ENCODE data around the gene ADAMTS12. TPM values are rescaled to one million over a fixed set of nuclear protein-coding genes. Genes with fewer than 3 reads are reported as not detected.

ADAMTS12 gene
- polyA plus RNA-seq, 1 experiment: 46.8 TPM

DNA sequence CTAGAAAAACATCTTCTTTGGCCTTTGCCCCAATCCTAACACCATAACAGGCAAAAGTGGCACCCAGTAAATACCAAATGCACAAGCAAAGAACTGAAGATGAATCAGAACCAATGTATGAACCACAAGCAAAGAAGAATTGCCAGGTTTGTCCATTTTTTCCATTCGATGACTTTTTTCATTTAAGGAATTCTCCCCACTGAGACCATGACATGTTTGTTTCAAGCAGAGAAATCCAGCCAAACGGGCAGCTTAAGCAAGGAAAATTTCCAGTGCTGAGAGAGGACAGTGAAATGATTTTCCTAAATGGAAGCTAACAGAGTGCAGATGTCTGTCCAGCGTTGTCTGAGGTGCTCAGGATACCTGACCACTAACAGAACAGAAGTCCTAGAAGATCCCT lies 203.7 kb downstream of the ADAMTS12 start:
- Histone ChIP-seq H3K27me3 (ENCODE audit: control insufficient read depth, insufficient read depth, low read length) (no peaks in the 10 kb centered on the region), H3K9me3 (ENCODE audit: control insufficient read depth, insufficient read depth, low read length) (no peaks in the 10 kb centered on the region; the same call in 1 of the 2 replicates), H3K4me3 (ENCODE audit: low read depth, low read length) (no peak overlapping the region), H3K27ac (ENCODE audit: low read depth, low read length) (no peak overlapping the region)
- ChIA-PET CTCF (interaction anchor here (0.6 kb wide), 1 partner anchor 1105 kb away, joined by 3 read pairs; no protein-coding TSS in a partner anchor), POLR2A (no interaction called here)
- no peak for DNase-seq (ENCODE audit: low read depth, low spot score)
- TF ChIP-seq, protein P1, sequence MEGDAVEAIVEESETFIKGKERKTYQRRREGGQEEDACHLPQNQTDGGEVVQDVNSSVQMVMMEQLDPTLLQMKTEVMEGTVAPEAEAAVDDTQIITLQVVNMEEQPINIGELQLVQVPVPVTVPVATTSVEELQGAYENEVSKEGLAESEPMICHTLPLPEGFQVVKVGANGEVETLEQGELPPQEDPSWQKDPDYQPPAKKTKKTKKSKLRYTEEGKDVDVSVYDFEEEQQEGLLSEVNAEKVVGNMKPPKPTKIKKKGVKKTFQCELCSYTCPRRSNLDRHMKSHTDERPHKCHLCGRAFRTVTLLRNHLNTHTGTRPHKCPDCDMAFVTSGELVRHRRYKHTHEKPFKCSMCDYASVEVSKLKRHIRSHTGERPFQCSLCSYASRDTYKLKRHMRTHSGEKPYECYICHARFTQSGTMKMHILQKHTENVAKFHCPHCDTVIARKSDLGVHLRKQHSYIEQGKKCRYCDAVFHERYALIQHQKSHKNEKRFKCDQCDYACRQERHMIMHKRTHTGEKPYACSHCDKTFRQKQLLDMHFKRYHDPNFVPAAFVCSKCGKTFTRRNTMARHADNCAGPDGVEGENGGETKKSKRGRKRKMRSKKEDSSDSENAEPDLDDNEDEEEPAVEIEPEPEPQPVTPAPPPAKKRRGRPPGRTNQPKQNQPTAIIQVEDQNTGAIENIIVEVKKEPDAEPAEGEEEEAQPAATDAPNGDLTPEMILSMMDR (IDR thresholded peaks at IDR 0.05; ENCODE audit: low read depth, low read length): no peak

DNA sequence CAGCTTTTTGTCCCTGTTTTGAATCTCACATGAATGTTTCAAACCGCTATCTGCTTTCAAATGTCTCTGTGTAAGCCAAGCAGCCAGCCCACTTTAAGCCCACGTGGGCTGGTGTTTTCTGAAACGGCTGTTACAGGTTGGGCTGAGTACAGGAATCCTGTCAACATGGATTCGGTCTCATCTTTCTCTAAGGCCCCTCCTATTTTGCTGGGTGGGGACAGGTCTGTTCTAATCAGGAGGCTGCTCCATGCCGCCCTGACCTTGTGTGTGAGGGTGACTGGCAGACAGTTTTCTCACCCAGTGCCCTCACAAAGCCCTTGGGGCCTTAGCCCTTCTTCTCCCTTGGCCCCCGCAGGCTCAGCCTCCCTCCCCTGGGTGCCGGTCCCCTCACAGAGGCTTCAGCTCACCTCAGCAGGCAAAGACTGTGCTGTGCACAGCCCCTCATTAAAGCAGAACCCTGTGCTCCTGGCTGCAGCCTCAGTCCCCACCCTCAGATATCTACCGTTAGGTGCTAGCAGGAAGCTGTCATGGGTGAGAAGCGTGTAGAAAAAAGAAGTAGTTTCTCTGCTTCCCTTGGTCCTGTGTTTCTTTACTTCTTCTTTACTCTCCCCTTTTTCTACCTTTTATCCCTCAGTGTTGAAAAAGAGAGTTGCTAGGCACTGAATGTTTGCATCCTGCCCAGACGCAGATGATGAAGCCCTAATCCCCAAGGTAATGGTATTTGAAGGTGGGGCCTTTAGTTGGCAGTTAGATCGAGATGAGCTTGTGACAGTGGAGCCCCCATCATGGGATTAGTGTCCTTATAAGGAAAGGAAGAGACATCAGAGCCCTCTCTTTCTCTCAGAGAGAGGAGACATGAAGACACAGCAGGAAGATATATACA lies 205.7 kb downstream of the ADAMTS12 start:
- Histone ChIP-seq H3K9me3 (ENCODE audit: control insufficient read depth, insufficient read depth, low read length) (no peaks in the 10 kb centered on the region; the same call in 1 of the 2 replicates), H3K27ac (ENCODE audit: low read depth, low read length) (no peak overlapping the region), H3K27me3 (ENCODE audit: control insufficient read depth, insufficient read depth, low read length) (no peaks in the 10 kb centered on the region), H3K4me3 (ENCODE audit: low read depth, low read length) (no peak overlapping the region)
- TF ChIP-seq, protein P1 (IDR thresholded peaks at IDR 0.05; ENCODE audit: low read depth, low read length): no peak
- POLR2A ChIA-PET: no interaction called here
- DNase-seq (ENCODE audit: low read depth, low spot score): no peak
- CTCF ChIA-PET: no interaction called here

DNA sequence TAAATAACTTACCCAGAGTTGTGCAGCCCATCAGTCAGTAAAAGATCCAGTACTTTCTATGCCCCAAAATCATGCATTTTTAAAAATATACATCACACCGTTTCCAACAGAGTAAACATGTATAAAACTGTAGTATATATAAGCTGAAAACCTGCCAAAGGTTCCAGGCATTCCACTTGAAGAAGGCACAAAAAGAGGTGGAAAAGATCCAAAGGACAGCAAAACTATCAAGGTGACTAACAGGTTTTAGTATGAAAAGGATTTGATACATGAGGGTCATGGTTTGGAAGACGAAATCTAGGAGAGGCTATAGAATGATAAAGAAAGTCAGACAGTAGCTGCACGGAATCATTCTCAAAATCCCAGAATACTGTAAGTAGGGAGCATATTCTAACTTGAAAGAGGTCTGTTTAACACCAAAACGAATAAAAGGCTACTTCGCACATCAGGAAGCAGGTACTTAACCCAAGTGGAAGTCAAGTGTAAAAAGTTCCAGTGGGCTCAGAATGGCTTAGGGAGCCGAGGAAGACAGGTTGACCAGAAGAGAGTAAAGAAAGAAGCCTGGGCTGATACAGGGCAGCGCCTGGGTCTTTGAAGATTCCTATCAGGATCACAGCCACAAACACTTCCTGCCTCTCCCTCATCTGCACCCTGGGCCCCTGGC lies 207.2 kb downstream of the ADAMTS12 start:
- CTCF ChIA-PET: interaction anchor here (1.0 to 1.1 kb wide), 2 partner anchors 48 to 249 kb away, joined by 3 read pairs; no protein-coding TSS in a partner anchor
- no peak for DNase-seq (ENCODE audit: low read depth, low spot score)

DNA sequence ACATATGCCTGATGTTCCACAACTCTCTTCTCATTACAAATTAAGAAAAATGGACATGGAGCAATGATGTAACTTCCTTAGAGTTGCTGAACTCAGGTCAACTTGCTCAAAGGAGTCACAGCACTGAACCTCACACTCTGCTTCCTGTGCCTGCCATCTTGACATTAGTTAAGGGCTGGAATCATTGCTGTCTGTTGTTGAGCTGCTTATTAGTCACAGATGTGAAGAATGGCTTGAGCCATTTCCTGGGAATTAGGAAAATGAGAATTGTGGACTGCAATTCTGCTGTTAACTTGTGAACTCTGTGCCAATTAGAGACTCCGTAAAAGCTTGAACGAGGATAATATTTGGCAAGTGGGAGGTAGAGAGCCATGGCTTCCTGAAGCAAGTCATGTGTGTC lies 212.0 kb downstream of the ADAMTS12 start:
- CTCF ChIA-PET: interaction anchor here (0.5 kb wide), 1 partner anchor 17 kb away, joined by 3 read pairs; no protein-coding TSS in a partner anchor
- no peak overlapping the region for H3K27ac ChIP-seq (ENCODE audit: low read depth, low read length)
- TF ChIP-seq, protein P1 (IDR thresholded peaks at IDR 0.05; ENCODE audit: low read depth, low read length): no peak
- DNase-seq (ENCODE audit: low read depth, low spot score): no peak
- no peak overlapping the region for H3K4me3 ChIP-seq (ENCODE audit: low read depth, low read length)
- POLR2A ChIA-PET: no interaction called here
- H3K9me3 ChIP-seq (ENCODE audit: control insufficient read depth, insufficient read depth, low read length): no peaks in the 10 kb centered on the region
- H3K27me3 ChIP-seq (ENCODE audit: control insufficient read depth, insufficient read depth, low read length): no peaks in the 10 kb centered on the region

More for the DNA sequence above, 207.2 kb downstream of the ADAMTS12 start:
- H3K27me3 ChIP-seq (ENCODE audit: control insufficient read depth, insufficient read depth, low read length): no peaks in the 10 kb centered on the region
- no peaks in the 10 kb centered on the region; the same call in 1 of the 2 replicates for H3K9me3 ChIP-seq (ENCODE audit: control insufficient read depth, insufficient read depth, low read length)
- H3K27ac ChIP-seq (ENCODE audit: low read depth, low read length): no peak overlapping the region
- H3K4me3 ChIP-seq (ENCODE audit: low read depth, low read length): no peak overlapping the region
- TF ChIP-seq, protein P1 (IDR thresholded peaks at IDR 0.05; ENCODE audit: low read depth, low read length): no peak
- POLR2A ChIA-PET: no interaction called here
